NCI-H460 (cell line): ENCODE results near the gene STARD13. TPM values are rescaled to one million over a fixed set of nuclear protein-coding genes. Genes with fewer than 3 reads are reported as not detected.

Source experiments
- DNase-seq: peaks from one replicate; pipeline ENCODE4 v3.0.0-alpha.2; 2016; ENCODE audit warnings: low read depth; ENCODE audit errors: extremely low read depth
- total RNA-seq: library from RNA; depleted of rRNA; stranded (reverse); fragments of >200 nt; shearing (Covaris generic); gene quantifications from 2 replicates; pipeline ENCODE4 v1.2.3, GENCODE V29; 2014

STARD13 gene
- total RNA-seq, 1 experiment from 2014 or later = 3.8 TPM

GRCh38 chr13:33206425-33206824 lies 79.1 kb downstream of the STARD13 start:
- DNase-seq = no peak

GRCh38 chr13:33205804-33206221 lies 79.7 kb downstream of the STARD13 start:
- no peak for DNase-seq

GRCh38 chr13:33205224-33205623 lies 80.3 kb downstream of the STARD13 start:
- DNase-seq = no peak

- DNase-seq = no peak
Observed at GRCh38 chr13:33204130-33204927, 81.2 kb downstream of the STARD13 start.

GRCh38 chr13:33202644-33203169 lies 82.8 kb downstream of the STARD13 start:
- DNase-seq = no peak

- DNase-seq = no peak
Observed at GRCh38 chr13:33201659-33202058, 83.9 kb downstream of the STARD13 start.

GRCh38 chr13:33199289-33199850 lies 86.2 kb downstream of the STARD13 start:
- no peak for DNase-seq

GRCh38 chr13:33197541-33197971 lies 88.0 kb downstream of the STARD13 start:
- DNase-seq = no peak

GRCh38 chr13:33196767-33197166 lies 88.8 kb downstream of the STARD13 start:
- no peak for DNase-seq

- no peak for DNase-seq
Observed at GRCh38 chr13:33195693-33196464, 89.7 kb downstream of the STARD13 start.

GRCh38 chr13:33194820-33195692 lies 90.5 kb downstream of the STARD13 start:
- no peak for DNase-seq

- DNase-seq = no peak
Observed at GRCh38 chr13:33193428-33193974, 92.1 kb downstream of the STARD13 start.

- no peak for DNase-seq
Observed at GRCh38 chr13:33191425-33192210, 93.9 kb downstream of the STARD13 start.

- DNase-seq = no peak
Observed at GRCh38 chr13:33189470-33189869, 96.1 kb downstream of the STARD13 start.

- DNase-seq = no peak
Observed at GRCh38 chr13:33188093-33188882, 97.3 kb downstream of the STARD13 start.

- DNase-seq = no peak
Observed at GRCh38 chr13:33186861-33187291, 98.7 kb downstream of the STARD13 start.

- DNase-seq = no peak
Observed at GRCh38 chr13:33185853-33186252, 99.7 kb downstream of the STARD13 start.

- no peak for DNase-seq
Observed at GRCh38 chr13:33184530-33184929, 101.0 kb downstream of the STARD13 start.
